ENCODE measurements around the gene SLC6A2.

Gene SLC6A2

DNA sequence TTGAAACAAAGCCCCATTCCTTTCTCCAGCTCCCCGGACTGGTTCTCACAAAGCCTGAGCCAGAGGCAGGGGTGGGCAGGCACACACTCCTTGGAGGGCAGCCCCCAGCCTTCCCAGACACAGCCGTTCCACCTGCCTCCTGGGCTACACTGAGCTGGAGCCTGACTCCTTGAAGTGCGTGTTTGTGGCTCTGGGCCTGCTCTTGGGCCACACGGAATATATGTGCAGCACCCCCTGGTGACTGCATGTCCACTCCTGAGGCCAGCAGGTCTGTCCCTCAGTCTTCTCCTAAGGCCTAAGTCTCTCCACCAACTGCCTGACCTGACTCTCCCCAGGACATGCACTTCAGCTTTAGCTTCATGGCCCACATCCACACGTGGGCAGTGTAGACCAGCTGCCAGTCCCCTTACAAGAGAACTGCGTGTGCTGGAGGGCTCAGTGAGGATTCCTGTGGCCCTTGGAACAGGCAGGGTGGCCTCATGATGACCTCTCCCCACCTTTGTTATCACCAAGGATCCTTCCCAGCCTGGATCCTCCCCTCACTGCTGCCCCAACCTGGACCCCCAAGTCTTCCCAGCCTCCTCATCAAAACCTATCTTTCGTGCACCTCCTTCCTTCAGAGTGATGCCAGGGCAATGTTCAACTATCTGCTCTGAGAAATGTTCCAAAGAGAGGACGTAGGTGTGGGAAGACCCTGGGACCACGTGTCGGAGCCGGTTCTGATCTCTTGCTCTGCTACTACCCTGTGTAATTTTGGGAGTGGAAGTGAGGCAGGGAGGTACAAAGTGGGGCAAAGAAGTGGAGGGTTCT lies 12.4 kb upstream of the SLC6A2 start:
- Histone ChIP-seq H3K4me3 (ENCODE audit: low read depth, low read length) (no peak overlapping the region), H3K9me3 (no peaks in the 10 kb centered on the region), H3K4me1 (peaks cover 33% of the 10 kb centered on the region), H3K36me3 (no peaks in the 10 kb centered on the region), H3K27me3 (no peaks in the 10 kb centered on the region)
- DNase-seq = no peak
- TF ChIP-seq, protein P1, sequence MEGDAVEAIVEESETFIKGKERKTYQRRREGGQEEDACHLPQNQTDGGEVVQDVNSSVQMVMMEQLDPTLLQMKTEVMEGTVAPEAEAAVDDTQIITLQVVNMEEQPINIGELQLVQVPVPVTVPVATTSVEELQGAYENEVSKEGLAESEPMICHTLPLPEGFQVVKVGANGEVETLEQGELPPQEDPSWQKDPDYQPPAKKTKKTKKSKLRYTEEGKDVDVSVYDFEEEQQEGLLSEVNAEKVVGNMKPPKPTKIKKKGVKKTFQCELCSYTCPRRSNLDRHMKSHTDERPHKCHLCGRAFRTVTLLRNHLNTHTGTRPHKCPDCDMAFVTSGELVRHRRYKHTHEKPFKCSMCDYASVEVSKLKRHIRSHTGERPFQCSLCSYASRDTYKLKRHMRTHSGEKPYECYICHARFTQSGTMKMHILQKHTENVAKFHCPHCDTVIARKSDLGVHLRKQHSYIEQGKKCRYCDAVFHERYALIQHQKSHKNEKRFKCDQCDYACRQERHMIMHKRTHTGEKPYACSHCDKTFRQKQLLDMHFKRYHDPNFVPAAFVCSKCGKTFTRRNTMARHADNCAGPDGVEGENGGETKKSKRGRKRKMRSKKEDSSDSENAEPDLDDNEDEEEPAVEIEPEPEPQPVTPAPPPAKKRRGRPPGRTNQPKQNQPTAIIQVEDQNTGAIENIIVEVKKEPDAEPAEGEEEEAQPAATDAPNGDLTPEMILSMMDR (IDR thresholded peaks at IDR 0.05; ENCODE audit: low read depth, low read length) = peak; percentile 43

DNA sequence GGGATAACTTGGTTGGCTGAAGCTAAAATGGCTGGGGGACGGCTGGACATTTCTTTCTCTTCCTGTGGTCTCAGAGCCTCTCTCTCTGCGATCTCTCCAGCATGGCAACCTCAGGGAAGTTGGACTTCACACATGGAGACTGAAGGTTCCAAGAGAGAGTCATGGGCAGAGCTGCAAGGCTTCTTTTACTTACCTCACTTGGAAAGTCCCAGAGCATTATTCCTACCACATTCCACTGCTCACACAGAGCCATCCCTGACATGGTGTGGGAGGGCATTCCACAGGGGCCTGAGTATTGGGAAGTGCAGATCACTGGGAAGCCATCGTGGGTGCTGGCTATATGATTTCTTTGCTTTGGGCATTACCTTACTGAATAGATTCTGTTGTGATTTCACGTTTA lies 9.8 kb upstream of the SLC6A2 start:
- no peak for DNase-seq
- TF ChIP-seq, protein P1 (IDR thresholded peaks at IDR 0.05; ENCODE audit: low read depth, low read length) = no peak
- Histone ChIP-seq H3K4me3 (ENCODE audit: low read depth, low read length) (no peak overlapping the region), H3K9me3 (no peaks in the 10 kb centered on the region), H3K36me3 (no peaks in the 10 kb centered on the region), H3K4me1 (peaks cover 27% of the 10 kb centered on the region), H3K27me3 (no peaks in the 10 kb centered on the region)

DNA sequence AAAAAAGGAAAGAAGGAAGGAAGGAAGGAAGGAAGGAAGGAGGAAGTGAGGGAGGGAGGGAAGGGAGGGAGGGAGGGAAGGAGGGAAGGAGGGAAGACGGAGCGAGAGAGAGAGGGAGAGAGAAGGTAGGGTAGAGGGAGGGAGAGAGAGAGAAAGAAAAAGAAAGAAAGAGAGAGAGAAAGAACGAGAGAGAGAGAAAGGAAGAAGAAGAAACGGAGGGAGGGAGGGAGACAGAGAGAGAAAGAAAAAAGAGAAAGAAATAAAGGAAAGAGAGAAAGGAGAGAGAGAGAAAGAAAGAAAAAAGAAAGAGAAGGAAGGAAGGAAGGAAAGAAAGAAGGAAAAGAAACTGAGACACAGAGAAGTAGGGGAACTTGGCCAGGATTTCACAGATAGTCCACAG lies 8.4 kb upstream of the SLC6A2 start:
- Histone ChIP-seq H3K9me3 (no peaks in the 10 kb centered on the region), H3K4me3 (ENCODE audit: low read depth, low read length) (no peak overlapping the region), H3K27me3 (no peaks in the 10 kb centered on the region), H3K4me1 (peaks cover 25% of the 10 kb centered on the region), H3K36me3 (no peaks in the 10 kb centered on the region)
- no peak for DNase-seq
- TF ChIP-seq, protein P1 (IDR thresholded peaks at IDR 0.05; ENCODE audit: low read depth, low read length) = no peak

DNA sequence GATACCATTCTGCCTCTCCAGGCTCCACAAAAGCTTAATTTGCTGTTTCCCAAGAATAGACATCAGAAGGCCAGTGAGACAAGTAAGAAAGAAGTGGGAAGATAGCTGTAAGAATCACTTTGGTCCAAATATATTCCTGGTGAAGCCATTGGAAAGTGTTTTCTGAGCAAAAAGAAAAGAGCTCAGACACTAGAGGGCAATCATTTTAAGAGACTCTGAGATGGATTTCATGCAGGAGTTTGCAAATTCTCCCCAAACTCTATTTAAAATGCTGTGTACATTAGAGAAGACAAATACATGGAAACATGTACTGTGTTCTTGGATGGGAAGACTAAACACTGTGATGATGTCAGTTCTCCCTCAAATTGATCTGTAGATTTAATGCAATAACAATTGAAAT lies 8.0 kb upstream of the SLC6A2 start:
- TF ChIP-seq, protein P1 (IDR thresholded peaks at IDR 0.05; ENCODE audit: low read depth, low read length) = peak; percentile 25; the same call in 1 of the 2 replicates
- Histone ChIP-seq H3K4me1 (peaks cover 21% of the 10 kb centered on the region), H3K27me3 (no peaks in the 10 kb centered on the region), H3K9me3 (no peaks in the 10 kb centered on the region), H3K36me3 (no peaks in the 10 kb centered on the region), H3K4me3 (ENCODE audit: low read depth, low read length) (no peak overlapping the region)
- no peak for DNase-seq

DNA sequence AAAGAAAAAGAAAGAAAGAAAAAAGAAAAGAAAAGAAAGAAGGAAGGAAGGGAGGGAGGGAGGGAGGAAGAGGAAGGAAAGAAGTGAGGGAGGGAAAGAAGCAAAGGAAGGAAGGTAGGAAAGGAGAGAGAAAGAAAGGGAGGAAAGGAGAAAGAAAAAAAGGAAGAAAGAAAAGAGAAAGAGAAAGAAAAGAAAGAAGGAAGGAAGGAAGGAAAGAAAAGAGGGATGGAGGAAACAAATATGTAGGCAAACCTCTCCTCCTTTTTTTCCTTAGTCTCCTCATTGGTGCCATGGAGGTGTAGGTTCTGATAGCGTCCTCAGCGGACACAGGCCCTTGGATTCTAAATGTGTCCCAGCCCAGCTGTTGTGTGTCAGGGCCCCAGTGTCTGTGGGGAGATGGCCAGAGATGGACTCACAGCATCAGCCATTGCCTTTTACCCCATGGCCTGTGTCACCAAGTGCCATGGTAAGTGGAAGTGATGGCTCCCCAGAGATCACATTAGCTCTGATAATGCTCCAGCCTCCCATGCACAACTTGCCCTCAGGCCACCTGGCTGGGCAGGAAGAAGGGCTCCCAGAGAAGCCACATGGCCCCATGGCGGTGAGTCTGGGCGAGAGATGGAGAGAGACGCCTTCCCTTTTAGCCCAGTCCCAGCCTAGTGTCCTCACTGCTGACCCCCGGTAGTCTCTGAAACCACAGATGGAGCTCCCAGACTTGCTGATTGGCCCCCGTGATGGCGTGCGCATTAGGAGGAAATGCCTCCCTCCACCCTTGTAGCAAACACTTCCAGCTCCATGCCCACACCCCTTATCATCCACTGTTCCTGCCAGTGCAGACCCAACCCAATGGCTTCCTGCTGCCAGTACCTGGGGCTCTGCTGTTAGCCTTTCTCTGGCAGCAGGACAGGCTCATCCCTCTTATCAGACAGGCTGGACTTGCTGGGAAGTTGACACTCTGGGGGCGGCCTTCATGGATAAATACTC lies 3.7 kb upstream of the SLC6A2 start:
- H3K9me3 ChIP-seq = no peaks in the 10 kb centered on the region
- H3K27me3 ChIP-seq = no peaks in the 10 kb centered on the region
- DNase-seq = peak; percentile 99
- H3K4me1 ChIP-seq = peaks cover 32% of the 10 kb centered on the region
- TF ChIP-seq, protein P1 (IDR thresholded peaks at IDR 0.05; ENCODE audit: low read depth, low read length) = no peak
- H3K36me3 ChIP-seq = peaks cover 11% of the 10 kb centered on the region
- H3K4me3 ChIP-seq (ENCODE audit: low read depth, low read length) = peak overlapping the region; percentile 38

Measured in BE2C (cell line).